Skeletal muscle cell (primary cell): ENCODE data around the gene MUC5B.
"Not testable (repeated sequence)": the region's sequence is repeated elsewhere in the genome, so short reads cannot be mapped to it uniquely, and the experiment has no call there.

Source experiments
- DNase-seq: peaks from one replicate; pipeline ENCODE4 v3.0.0-alpha.2; 2010; ENCODE audit warnings: low read depth
- H3K4me3 ChIP-seq: 2 replicates; pipeline ENCODE4 v1.5.1; 2011; ENCODE audit warnings: low read depth, mild to moderate bottlenecking, control low read depth, low read length, moderate library complexity

MUC5B gene

DNA sequence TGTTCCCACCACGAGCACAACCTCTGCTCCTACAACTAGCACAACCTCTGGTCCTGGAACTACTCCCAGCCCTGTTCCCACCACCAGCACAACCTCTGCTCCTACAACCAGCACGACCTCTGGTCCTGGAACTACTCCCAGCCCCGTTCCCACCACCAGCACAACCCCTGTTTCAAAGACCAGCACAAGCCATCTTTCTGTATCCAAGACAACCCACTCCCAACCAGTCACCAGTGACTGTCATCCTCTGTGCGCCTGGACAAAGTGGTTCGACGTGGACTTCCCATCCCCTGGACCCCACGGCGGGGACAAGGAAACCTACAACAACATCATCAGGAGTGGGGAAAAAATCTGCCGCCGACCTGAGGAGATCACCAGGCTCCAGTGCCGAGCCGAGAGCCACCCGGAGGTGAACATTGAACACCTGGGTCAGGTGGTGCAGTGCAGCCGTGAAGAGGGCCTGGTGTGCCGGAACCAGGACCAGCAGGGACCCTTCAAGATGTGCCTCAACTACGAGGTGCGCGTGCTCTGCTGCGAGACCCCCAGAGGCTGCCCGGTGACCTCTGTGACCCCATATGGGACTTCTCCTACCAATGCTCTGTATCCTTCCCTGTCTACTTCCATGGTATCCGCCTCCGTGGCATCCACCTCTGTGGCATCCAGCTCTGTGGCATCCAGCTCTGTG, 30.9 kb upstream of the MUC5B start:
- not testable (repeated sequence) for DNase-seq, H3K4me3 ChIP-seq

DNA sequence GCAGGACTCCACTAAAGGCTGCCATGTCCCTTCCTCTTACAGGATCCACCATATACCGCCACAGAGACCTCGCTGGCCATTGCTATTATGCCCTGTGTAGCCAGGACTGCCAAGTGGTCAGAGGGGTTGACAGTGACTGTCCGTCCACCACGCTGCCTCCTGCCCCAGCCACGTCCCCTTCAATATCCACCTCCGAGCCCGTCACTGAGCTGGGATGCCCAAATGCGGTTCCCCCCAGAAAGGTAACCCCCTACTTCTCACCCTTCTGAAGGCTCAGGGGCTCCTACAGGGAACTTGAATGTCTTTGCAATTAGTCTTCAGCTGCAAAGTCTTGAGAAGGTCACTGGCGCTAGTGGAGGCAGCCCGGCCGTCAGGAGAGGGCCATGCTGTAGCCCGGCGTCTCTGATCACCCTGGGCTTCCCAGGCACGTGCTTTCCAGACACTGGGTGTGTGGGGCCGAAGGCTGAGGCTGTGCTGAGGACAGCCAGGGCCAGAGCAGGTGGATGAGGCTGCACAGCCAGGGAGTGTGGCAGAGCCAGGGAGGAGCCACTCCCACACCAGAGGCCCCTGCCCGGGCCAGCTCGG, 30.0 kb upstream of the MUC5B start:
- no peak overlapping the region for H3K4me3 ChIP-seq
- no peak for DNase-seq

DNA sequence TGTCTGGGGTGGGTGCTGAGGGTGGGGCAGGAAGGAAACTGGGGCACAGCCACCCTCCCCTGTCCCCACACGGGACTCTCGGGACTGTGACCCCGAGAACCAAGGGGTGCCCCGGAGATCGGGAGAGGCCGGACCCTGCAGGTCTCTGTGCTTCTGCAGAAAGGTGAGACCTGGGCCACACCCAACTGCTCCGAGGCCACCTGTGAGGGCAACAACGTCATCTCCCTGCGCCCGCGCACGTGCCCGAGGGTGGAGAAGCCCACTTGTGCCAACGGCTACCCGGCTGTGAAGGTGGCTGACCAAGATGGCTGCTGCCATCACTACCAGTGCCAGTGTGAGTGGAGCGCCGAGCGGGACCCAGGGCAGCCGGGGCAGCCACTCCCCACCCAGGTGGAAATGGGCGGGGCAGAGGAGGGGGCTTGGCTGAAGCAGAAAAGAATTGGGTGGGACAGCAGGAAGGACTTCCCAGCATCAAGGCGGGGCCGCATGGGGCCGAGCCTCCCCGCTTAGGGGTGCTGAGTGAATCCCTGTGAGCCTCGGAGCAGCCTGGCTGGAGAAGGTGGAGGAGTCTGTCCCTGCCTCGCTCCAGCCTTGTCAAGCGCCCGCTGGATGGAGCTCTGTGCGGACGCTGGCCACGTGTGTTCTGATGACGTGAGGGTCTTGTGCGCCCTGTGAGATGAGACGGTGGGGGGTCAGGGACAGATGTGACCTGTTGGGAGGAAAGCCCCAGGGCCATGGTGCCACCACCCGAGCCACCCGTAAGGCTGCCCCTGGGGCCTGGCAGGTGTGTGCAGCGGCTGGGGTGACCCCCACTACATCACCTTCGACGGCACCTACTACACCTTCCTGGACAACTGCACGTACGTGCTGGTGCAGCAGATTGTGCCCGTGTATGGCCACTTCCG, 29.3 kb upstream of the MUC5B start:
- DNase-seq = no peak
- H3K4me3 ChIP-seq = no peak overlapping the region

DNA sequence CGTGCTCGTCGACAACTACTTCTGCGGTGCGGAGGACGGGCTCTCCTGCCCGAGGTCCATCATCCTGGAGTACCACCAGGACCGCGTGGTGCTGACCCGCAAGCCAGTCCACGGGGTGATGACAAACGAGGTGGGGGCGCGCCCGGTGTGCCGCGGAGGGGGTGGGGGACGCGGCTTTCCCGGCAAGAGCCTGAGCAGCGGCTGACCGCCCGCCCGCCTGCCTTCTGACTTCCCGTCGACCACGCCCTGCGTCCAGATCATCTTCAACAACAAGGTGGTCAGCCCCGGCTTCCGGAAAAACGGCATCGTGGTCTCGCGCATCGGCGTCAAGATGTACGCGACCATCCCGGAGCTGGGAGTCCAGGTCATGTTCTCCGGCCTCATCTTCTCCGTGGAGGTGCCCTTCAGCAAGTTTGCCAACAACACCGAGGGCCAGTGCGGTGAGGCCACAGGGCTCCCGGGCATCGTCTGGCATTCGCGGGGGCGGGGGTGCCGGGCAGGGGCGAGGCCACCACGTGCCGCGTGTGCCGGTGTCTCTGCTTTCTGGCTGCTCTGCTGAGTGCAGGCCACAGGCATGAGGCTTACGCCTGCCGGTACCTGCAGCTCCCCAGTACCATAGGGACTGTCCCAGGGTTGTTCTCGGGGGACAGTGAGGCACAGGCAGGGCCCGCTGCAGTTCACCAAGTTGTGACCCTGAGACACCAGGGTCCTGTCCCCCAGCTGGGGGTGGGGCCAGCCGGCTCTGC, 28.5 kb upstream of the MUC5B start:
- no peak overlapping the region for H3K4me3 ChIP-seq
- DNase-seq = no peak

DNA sequence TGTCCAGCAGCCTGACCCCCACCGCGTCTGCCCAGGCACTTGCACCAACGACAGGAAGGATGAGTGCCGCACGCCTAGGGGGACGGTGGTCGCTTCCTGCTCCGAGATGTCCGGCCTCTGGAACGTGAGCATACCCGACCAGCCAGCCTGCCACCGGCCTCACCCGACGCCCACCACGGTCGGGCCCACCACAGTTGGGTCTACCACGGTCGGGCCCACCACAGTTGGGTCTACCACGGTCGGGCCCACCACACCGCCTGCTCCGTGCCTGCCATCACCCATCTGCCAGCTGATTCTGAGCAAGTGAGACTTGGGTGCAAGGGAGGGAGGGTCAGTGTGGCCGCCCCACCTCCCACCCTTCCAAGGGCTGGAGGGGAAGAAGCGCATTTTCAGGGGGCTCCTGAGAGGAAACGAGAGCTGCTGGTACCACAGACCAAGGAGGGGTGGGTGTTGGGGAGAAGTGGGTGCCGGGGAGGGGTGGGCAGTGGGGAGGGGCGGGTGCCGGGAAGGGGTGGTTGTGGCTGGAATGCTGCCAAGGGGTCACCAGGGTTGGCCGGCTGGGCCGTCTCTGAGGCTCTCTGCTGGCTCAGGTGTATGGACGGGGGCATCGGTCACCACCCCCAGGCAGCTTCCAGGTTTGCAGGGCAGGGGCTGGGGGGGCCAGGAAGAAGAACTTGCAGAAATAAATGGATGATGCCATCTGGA, 27.7 kb upstream of the MUC5B start:
- no peak for DNase-seq
- no peak overlapping the region for H3K4me3 ChIP-seq

DNA sequence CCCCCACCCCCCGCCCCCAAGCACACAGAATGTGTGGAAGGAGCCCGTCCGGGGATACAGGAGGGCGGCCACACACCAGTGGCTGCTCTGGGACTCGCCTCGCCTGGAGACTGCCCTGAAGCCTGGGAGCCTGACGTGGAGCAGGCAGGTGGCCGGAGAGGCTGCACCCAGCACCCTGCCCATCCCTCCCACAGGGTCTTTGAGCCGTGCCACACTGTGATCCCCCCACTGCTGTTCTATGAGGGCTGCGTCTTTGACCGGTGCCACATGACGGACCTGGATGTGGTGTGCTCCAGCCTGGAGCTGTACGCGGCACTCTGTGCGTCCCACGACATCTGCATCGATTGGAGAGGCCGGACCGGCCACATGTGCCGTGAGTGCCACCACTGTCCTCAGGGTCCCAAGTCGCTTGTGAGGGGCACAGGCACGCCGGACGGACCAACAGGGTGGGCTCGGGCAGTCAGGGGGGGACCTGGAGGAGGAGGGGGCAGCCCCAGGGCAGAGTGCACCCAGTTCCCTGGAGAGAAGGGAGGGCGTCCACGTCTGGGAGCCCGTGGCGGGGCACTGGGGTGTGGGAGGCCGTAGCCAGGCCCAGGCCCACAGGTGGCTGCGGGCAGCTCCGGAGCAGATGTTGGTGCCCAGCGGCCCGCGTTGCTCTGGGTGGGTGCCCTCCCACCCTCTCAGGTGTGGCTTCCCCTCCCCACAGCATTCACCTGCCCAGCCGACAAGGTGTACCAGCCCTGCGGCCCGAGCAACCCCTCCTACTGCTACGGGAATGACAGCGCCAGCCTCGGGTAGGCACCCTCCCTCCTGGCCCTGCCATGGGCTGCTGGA, 27.0 kb upstream of the MUC5B start:
- no peak overlapping the region for H3K4me3 ChIP-seq
- DNase-seq = no peak

DNA sequence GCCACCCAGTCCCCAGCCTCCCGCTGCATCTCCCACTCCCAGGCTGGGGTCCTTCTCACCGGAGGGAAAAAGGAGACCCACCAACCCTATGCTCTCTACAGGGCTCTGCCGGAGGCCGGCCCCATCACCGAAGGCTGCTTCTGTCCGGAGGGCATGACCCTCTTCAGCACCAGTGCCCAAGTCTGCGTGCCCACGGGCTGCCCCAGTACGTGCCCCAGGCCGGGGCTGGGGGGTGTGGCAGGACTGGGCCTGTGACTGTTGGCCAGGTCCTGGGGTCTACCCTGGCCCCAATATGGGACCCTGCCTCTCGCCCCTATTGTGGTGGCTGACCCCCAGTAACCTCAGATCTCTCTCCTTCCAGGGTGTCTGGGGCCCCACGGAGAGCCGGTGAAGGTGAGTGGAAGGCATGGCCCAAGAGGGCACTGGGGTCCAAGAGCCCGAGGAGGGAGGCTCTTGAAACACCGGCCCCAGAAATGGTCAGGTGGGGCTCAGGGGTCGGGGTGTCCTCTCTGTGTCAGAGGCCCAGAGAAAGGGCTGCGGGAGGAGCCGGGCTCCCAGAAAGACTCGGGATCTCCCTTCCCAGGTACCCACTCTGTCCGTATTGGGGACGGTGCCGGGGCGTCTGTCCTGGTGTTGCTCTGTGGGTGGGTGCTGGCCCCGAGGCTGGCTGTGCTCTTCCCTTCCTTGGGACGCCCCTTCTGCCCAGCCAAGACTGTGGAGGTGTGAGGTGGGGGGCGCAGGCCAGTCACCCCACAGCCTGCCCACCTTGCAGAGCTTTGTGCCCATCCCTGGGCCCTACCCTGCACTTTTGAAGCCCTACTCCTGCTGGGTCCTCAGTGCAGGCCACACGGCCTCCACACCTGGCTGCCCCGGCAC, 26.1 kb upstream of the MUC5B start:
- H3K4me3 ChIP-seq = no peak overlapping the region
- DNase-seq = no peak

DNA sequence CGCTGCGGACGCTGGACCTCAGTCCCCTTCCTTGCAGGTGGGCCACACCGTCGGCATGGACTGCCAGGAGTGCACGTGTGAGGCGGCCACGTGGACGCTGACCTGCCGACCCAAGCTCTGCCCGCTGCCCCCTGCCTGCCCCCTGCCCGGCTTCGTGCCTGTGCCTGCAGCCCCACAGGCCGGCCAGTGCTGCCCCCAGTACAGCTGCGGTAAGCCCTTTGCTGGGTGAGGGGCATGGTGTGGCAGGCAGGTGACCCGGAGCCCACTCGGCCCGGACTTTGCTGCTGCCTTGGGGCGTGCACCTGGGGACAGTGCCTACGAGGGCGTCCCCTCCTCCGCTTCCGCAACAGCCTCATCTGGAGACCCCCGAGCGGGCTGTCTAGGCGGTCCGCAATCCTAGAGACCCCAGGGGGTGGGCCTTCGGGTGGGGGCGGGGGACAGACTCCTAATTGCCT, 25.4 kb upstream of the MUC5B start:
- DNase-seq = no peak
- H3K4me3 ChIP-seq = no peak overlapping the region

DNA sequence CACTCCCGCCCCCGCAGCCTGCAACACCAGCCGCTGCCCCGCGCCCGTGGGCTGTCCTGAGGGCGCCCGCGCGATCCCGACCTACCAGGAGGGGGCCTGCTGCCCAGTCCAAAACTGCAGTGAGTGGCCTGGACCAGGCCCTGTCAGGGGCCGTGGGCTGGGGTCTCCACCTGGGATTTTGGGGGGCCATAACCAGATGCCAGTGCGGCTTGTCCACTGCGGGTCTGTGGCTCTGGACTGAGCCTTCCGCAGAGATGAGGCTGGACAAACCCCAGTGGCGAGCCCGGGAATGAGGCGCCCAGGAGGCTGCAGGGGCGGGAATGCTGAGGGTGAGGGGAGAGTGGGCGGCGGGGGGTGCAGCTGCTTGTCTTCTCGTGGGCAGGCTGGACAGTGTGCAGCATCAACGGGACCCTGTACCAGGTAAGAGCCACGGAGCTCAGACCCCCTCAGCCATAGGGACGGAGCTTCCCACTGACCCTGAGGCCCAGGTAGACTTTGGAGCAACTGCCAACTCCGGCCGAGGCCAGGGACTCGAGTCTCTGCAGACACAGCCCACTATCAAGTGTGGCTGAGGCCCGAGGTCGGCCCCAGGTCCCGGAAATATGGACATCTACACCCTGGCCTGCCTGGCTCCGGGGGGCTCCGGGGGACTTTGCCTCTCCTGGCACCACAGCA, 24.8 kb upstream of the MUC5B start:
- DNase-seq = no peak
- no peak overlapping the region for H3K4me3 ChIP-seq

DNA sequence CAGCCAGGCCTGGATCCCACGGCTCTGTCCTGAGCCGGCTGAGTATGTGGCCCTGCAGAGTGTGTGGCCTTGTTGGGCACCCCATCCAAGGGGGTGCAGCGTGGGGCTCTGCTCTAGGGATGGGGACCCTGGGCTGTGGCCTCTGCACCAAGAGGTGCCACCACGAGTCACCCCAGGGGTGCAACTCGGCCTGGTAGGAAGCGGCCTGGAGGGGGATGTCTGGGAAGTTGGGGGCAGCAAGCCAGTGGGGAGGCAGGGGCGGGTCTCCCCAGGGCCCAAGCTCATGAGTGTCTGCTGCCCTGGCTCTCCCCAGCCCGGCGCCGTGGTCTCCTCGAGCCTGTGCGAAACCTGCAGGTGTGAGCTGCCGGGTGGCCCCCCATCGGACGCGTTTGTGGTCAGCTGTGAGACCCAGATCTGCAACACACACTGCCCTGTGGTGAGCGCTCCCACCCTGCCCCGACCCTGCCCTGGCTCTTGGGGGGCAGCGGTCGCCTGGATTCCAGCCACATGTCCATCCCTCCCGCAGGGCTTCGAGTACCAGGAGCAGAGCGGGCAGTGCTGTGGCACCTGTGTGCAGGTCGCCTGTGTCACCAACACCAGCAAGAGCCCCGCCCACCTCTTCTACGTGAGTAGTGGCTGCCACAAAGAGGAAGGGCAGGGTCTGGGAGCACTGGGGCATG, 24.2 kb upstream of the MUC5B start:
- no peak overlapping the region for H3K4me3 ChIP-seq
- DNase-seq = no peak

DNA sequence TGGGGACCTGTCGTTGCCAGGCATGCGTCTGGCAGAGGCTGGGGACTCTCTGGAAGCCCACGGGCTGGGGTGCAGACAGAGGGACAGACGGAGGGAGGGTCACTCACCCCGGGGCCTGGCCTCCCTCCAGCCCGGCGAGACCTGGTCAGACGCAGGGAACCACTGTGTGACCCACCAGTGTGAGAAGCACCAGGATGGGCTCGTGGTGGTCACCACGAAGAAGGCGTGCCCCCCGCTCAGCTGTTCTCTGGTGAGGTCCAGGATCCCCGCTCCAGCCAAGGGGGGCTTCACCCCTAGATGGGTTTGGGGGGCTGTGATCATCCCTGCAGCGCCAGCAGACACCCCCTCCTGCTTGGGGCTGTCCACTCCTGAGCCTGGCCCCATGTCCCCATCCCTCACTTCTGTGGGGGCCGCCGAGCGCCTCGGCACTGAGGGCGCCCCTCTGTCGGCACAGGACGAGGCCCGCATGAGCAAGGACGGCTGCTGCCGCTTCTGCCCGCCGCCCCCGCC, 23.6 kb upstream of the MUC5B start:
- DNase-seq = no peak
- no peak overlapping the region for H3K4me3 ChIP-seq

DNA sequence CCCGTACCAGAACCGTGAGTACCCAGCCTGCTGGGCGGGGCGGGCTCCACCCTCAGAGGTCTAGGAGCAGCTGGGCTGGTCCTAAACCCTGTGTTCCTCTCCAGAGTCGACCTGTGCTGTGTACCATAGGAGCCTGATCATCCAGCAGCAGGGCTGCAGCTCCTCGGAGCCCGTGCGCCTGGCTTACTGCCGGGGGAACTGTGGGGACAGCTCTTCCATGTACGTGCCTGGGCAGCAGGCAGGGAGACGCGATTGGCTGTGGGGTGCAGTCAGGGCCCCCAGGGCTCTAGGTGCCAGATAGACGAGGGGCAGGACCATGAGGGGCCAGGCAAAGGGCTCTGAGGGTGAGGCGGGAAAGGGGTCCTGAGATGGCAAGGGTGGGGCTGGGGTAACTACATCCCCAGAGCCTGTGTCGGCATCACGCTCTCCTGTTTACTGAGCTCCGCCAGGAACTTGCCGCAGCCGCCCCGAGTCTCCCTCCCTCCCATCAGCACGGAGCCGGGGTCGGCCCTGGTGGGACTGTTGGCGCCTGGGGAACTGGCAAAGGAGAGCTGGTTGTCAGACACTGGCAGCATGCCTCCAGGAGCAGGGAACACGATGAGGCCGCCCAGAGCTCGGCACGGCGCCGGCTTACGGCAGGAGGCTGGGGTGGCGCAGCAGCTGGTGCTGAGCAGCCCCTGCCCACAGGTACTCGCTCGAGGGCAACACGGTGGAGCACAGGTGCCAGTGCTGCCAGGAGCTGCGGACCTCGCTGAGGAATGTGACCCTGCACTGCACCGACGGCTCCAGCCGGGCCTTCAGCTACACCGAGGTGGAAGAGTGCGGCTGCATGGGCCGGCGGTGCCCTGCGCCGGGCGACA, 22.9 kb upstream of the MUC5B start:
- no peak for DNase-seq

DNA sequence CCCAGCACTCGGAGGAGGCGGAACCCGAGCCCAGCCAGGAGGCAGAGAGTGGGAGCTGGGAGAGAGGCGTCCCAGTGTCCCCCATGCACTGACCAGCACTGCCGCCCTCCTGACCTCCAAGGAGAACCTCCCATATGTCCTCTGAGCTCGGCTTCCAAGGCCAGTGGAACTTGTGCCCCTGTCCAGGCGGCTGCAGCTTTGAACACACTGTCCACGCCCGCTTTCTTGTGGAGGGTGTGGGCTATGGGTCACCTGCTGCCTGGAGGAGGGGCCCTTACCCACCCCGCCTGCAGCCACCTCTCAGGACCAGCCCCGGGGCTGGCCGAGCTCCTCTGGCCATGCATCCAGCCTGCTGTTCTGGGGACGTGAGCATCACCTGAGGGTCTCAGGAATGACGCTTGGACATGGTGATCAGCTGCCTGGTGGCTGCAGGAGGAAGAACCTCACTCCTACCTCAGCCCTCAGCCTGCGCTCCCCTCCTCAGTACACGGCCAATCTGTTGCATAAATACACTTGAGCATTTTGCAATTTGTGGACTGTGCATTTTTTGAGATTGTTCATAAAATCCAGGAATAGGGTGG, 22.2 kb upstream of the MUC5B start:
- H3K4me3 ChIP-seq = no peak overlapping the region
- DNase-seq = no peak

More for the DNA sequence above, 22.9 kb upstream of the MUC5B start:
- H3K4me3 ChIP-seq = no peak overlapping the region

DNA sequence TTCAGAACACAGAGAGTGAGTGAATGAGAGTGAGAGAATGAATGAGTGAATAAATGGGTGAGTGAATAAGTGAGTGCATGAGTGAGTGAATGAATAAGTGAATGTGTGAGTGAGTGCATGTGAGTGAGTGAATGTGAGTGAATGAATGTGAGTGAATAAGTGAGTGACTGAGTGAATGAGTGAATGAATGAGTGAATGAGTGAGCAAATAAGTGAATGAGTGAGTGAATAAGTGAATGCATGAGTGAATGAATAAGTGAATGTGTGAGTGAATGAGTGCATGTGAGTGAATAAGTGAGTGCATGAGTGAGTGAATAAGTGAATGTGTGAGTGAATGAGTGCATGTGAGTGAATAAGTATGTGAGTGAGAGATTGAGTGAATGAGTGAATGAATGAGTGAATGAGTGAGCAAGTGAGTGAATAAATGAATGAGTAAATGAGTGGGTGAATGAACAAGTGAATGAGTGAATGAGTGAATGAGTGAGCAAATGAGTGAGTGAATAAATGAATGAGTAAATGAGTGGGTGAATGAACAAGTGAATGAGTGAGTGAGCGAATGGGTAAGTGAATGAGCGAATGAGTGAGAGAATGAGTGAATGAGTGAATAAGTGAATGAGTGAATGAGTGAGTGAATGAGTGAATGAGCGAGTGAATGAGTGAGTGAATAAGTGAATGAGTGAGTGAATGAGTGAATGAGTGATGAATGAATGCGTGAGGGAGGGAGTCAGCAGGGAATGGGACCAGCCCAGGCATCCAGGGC, 21.3 kb upstream of the MUC5B start:
- no peak for DNase-seq

More for the DNA sequence above, 21.3 kb upstream of the MUC5B start:
- H3K4me3 ChIP-seq = no peak overlapping the region
